Activated CD8-positive, alpha-beta memory T cell treated with anti-CD3 and anti-CD28 coated beads for 48 hours (primary cell): Measurements from ENCODE around the gene MAP2K2.
"Not testable (repeated sequence)": the region's sequence is repeated elsewhere in the genome, so short reads cannot be mapped to it uniquely, and the experiment has no call there.

Experiments
- DNase-seq, 3 experiments: peaks; one replicate each; pipeline ENCODE4 v3.0.0-alpha.2; 2020; ENCODE audit warnings: low read depth in 2 of 3, low spot score in 2 of 3

Gene MAP2K2

GRCh38 chr19:4123615-4124568, at the start of gene MAP2K2:
TSS of gene MAP2K2 (minus strand) at chr19:4124122. CDS start at chr19:4123875, 247 bp downstream.
- peak; percentile 88 to 98 (median 96) for DNase-seq

DNA sequence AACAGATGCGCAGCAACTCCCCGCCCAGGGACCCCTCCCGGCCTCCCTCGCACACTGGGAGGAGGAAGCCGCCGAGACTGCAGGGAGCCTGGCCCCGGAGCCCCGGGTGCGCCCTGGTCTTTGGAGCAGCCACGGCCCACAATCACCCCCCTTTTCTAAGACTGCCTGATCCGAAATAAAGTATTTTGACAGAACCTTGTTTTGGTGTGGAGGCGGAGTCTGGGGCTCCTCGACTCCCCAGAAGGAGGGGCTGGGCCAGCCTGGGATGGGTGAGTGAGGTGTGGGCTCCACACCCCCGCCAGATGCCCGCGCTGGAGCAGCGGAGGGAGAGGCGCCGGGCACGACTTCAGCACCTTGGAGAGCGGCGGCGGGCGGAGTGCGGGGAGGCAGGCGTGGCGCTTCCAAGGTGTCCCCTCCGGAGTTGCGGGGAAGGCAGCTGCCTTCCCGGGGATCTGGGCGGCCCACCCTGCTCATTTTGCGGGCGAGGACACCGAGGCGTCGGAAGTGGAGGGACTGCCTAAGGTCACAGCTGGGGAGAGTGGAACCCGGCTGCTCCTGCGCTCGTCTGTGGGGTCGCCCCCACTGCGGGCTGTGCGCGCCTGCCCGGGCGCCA, 49.0 kb upstream of the MAP2K2 start:
- peak; percentile 37 to 58 (median 45) for DNase-seq

DNA sequence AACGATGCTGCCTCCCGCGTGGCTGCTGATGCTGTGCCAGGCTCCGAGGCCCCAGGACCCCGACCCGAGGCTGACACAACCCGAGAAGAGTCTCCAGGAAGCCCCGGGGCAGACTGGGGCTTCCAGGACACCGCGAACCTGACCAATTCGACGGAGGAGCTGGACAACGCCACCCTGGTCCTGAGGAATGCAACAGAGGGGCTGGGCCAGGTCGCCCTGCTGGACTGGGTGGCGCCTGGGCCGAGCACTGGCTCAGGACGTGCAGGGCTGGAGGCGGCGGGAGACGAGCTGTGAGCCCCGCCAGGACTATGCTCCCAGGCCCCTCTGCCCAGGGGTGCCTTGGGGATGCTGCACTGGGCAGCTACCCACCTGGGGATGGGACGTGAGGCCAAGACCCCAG, 47.8 kb upstream of the MAP2K2 start:
- DNase-seq, result no peak

- DNase-seq, result no peak
Observed at GRCh38 chr19:4164262-4164661, 40.3 kb upstream of the MAP2K2 start.

- DNase-seq, result no peak
Observed at GRCh38 chr19:4161415-4162077, 37.6 kb upstream of the MAP2K2 start.

DNA sequence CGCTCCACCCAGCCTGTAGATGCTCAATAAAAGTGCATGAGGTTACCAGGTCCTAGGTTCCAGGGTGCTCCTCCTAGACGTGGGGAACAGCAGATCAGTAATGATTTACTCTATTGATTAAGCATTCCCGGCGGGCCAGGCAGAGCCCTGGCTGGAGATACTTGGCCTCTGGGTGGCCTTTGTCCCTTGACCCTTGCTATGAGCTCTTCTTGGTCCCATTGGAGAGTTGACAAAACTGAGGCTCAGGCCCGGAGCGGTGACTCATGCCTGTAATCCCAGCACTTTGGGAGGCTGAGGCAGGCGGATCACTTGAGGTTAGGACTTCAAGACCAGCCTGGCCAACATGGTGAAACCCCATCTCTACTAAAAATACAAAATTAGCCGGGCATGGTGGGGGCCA, 34.0 kb upstream of the MAP2K2 start:
- not testable (repeated sequence) for DNase-seq

DNA sequence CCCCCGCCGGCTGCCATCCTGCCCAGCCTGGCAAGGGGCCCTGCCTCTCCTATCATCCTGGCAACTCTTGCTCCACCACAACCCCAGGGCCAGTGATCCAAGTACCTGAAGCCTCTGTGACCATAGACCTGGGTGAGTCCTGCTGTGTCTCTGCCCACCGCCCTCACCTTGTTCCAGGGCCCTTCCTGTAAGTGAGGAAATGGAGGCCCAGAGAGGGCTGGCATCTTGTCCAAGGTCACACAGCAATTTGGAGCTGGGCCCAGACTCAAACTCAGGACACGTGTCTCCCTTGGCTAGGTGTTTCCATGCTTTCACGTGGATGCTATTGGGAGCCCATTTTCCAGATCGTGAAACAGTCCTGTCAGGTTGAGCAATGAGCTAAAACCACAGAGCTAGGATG, 33.2 kb upstream of the MAP2K2 start:
- no peak for DNase-seq

DNA sequence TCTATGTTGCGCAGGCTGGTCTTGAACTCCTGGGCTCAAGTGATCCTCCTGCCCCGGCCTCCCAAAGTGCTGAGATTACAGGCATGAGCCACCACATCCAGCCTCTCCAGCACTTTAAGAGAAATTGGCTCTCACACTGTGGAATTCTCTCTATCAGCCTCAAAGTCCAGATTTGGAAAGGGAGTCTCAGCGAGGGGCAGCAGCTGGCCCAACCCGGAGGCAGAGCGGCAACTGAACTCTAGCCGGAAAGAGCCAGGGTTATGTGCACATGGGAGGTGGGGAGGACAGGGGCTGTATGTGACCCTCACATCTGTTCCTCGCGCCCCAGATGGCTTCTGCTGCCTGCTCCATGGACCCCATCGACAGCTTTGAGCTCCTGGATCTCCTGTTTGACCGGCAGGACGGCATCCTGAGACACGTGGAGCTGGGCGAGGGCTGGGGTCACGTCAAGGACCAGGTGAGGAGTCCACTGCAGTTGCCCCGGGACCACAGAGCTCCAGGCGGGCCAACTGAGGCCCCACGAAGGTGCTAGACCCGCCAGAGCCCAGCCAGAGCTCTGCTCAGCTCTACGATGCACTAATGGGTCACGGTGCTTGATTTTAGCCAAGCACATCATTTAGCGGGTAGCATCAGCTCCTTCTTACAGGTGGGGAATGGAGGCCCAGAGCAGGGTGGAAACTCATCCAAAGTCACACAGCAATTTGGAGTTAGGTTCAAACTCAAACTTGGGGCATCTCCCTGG, 30.8 kb upstream of the MAP2K2 start:
- no peak for DNase-seq

DNA sequence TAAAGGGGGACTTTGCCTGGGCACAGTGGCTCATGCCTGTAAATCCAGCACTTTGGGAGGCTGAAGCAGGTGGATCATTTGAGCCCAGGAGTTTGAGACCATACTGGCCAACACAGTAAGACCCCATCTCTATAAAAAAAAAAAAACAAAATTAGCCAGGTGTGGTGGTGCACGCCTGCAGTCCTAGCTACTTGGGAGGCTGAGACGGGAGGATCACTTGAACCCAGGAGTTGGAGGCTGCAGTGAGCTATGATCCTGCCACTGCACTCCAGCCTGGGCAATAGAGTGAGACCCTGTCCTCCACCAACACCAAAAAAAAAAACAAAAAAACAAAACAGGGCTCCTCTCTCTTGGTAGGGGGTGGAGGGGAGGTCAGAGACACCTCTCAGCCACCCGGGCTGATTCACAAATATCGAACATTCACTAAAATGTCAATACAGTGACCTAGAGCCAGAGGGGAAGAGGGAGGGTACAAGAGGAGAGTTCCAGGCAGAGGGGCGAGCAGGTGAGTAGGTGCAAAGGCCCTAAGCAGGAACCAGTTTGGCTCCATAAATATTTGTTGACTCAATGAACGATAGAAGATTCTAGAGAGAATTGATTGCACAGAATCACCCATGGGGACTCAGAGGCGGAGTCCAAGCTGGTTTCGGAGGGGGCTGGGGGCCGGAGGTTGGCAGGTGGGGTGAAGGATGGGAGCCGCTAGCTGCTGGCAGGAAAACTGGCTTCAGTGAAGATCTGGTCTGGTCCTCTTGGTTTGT, 28.5 kb upstream of the MAP2K2 start:
- DNase-seq, result no peak

- no peak for DNase-seq
Observed at GRCh38 chr19:4151623-4152022, 27.7 kb upstream of the MAP2K2 start.

DNA sequence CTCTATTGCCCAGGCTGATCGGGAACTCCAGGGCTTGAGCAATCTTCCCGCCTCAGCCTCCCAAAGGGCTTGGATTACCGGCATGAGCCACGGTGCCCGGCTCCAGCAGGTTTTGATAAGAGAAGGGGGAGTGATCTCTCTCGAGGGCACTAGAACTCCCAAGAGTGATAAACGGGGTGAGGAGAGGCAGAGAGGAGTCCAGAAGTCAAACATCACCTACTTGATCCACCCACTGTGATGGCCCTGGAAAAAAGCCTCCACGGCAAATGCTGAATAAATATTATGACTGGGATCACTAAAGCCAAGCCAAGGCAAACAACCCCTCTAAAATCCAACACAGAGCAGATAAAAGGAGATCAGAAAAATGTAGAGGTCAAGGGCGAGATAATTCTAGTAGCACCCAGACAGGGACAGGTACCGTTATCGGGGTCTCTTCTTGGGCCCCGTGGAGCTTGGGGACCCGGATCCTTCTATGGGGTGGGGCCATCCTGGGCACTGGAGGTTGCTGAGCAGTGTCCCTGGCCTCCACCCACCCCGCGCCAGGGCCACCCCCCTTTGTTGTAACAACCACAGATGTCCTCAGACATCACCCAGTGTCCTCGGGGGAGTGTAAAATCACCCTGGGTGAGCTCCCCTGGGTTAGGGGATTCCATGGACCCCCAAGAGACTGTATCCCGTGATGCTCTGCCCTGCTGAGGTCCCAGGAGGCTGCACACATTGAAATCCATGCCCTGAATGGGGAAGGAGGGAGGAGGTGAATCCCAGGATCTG, 25.8 kb upstream of the MAP2K2 start:
- no peak for DNase-seq

- DNase-seq, result no peak
Observed at GRCh38 chr19:4144666-4145249, 20.8 kb upstream of the MAP2K2 start.

- DNase-seq, result not testable (repeated sequence)
Observed at GRCh38 chr19:4142916-4143315, 19.0 kb upstream of the MAP2K2 start.

- no peak for DNase-seq
Observed at GRCh38 chr19:4140237-4140711, 16.4 kb upstream of the MAP2K2 start.

DNA sequence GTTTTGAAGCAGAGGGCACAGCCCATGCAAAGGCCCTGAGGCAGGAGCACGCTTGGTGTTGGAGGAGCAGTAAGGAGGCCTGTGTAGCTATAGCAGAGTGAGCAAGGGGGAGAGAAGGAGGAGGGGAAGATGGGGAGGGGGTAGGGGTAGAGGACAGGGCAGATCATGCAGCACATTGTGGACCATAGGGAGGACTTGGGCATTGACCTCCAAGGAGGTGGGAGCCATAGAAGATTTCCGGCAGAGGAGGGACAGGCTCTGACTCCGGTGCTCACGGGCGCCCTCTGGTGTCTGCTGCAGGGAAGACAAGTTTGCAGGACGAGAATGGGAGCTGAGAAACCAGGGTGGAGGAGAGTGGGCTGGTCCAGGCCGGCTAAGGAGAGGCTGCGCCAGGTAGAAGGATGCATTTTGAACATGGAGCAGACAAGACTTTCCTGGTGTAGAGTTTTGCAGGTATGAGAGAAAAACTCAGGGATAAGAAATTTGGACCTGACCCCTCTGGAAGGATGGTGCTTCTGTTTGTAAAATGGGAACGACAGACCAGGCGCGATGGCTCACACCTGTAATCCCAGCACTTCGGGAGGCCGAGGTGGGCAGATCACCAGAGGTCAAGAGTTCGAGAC, 15.8 kb upstream of the MAP2K2 start:
- peak; percentile 67 to 98 (median 92) for DNase-seq

DNA sequence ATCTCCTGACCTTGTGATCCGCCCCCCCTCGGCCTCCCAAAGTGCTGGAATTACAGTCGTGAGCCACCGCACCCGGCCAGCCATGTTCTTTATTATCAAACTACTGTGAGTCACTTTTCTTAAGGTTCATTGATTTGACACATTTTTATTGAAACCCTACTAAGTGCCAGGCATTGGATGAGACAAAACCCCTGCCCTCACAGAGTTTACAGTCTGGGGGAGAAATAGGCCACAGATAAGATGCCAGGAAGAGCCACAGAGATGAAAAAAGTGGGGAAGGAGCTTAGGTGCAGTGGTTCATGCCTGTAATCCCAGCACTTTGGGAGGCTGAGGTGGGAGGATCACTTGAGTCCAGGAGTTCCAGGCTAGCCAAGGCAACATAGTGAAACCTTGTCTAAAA, 14.5 kb upstream of the MAP2K2 start:
- no peak for DNase-seq

GRCh38 chr19:4136680-4137088, 12.8 kb upstream of the MAP2K2 start:
- DNase-seq, result no peak

DNA sequence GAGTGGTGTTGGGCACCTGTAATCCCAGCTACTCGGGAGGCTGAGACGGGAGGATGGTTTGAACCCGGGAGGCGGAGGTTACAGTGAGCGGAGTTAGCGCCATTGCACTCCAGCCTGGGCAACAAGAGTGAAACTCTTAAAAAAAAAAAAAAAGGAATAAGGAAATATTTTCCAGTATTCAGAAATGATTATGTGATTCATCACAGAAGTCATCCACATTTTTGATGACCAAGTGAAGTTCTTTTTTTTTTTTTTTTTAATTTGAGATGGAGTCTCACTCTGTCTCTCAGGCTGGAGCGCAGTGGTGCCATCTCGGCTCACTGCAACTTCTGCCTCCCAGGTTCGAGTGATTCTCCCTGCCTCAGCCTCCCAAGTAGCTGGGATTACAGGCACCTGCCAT, 11.5 kb upstream of the MAP2K2 start:
- not testable (repeated sequence) for DNase-seq

GRCh38 chr19:4134351-4134750, 10.4 kb upstream of the MAP2K2 start:
- DNase-seq, result no peak
